ENCODE data around the gene PRUNE2. TPM values are rescaled to one million over a fixed set of nuclear protein-coding genes. Genes with fewer than 3 reads are reported as not detected.

Gene PRUNE2
- total RNA-seq, 1 donor from 2014 or later, result 8.7 TPM

GRCh38 chr9:76562511-76562911 lies 343.4 kb downstream of the PRUNE2 start:
- H3K27me3 Mint-ChIP-seq (ENCODE audit: low read depth, unreplicated experiment), result no peaks in the 10 kb centered on the region
- H3K4me3 Mint-ChIP-seq (ENCODE audit: unreplicated experiment), result no peak overlapping the region
- Histone ChIP-seq H3K79me2 (ENCODE audit: insufficient read depth, low read length) (no peaks in the 10 kb centered on the region), H3K36me3 (ENCODE audit: insufficient read depth, low read length) (no peaks in the 10 kb centered on the region), H4K20me1 (ENCODE audit: insufficient read depth, low read length) (no peaks in the 10 kb centered on the region), H3K9me3 (ENCODE audit: insufficient read depth, low read depth, low read length) (no peaks in the 10 kb centered on the region), H3K4me2 (ENCODE audit: low read length) (no peak overlapping the region), H3K4me1 (ENCODE audit: insufficient read depth, low read length) (peaks cover 19% of the 10 kb centered on the region), H3K4me3 (ENCODE audit: insufficient read depth, low read depth, low read length) (no peak overlapping the region), H2AFZ (ENCODE audit: low read depth, low read length) (no peak overlapping the region), H3K27ac (ENCODE audit: low read depth, low read length) (no peak overlapping the region), H3K27me3 (ENCODE audit: insufficient read depth, low read length) (no peaks in the 10 kb centered on the region), H3K9ac (ENCODE audit: low read length) (no peak overlapping the region)
- peak overlapping the region; percentile 35 for H3K27ac Mint-ChIP-seq (ENCODE audit: unreplicated experiment)
- H3K4me1 Mint-ChIP-seq (ENCODE audit: low read depth, unreplicated experiment), result peaks cover 35% of the 10 kb centered on the region
- TF ChIP-seq, protein P1, sequence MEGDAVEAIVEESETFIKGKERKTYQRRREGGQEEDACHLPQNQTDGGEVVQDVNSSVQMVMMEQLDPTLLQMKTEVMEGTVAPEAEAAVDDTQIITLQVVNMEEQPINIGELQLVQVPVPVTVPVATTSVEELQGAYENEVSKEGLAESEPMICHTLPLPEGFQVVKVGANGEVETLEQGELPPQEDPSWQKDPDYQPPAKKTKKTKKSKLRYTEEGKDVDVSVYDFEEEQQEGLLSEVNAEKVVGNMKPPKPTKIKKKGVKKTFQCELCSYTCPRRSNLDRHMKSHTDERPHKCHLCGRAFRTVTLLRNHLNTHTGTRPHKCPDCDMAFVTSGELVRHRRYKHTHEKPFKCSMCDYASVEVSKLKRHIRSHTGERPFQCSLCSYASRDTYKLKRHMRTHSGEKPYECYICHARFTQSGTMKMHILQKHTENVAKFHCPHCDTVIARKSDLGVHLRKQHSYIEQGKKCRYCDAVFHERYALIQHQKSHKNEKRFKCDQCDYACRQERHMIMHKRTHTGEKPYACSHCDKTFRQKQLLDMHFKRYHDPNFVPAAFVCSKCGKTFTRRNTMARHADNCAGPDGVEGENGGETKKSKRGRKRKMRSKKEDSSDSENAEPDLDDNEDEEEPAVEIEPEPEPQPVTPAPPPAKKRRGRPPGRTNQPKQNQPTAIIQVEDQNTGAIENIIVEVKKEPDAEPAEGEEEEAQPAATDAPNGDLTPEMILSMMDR (IDR thresholded peaks at IDR 0.05; ENCODE audit: insufficient read depth, low read depth, low read length), result no peak
- no peak for TF ChIP-seq EZH2 (IDR thresholded peaks at IDR 0.05; ENCODE audit: insufficient read depth, low read length)
- peak; percentile 78 for DNase-seq (ENCODE audit: low read depth)
- peak; percentile 55 for FAIRE-seq
- no peaks in the 10 kb centered on the region for H3K36me3 Mint-ChIP-seq (ENCODE audit: low read depth, unreplicated experiment)
- H3K9me3 Mint-ChIP-seq (ENCODE audit: unreplicated experiment), result no peaks in the 10 kb centered on the region

GRCh38 chr9:76561900-76562299 lies 344.0 kb downstream of the PRUNE2 start:
- Histone ChIP-seq H4K20me1 (ENCODE audit: insufficient read depth, low read length) (no peaks in the 10 kb centered on the region), H3K4me2 (ENCODE audit: low read length) (no peak overlapping the region), H3K9me3 (ENCODE audit: insufficient read depth, low read depth, low read length) (no peaks in the 10 kb centered on the region), H3K27ac (ENCODE audit: low read depth, low read length) (no peak overlapping the region), H3K9ac (ENCODE audit: low read length) (no peak overlapping the region), H2AFZ (ENCODE audit: low read depth, low read length) (no peak overlapping the region), H3K4me3 (ENCODE audit: insufficient read depth, low read depth, low read length) (no peak overlapping the region), H3K27me3 (ENCODE audit: insufficient read depth, low read length) (no peaks in the 10 kb centered on the region), H3K4me1 (ENCODE audit: insufficient read depth, low read length) (peaks cover 22% of the 10 kb centered on the region), H3K36me3 (ENCODE audit: insufficient read depth, low read length) (no peaks in the 10 kb centered on the region), H3K79me2 (ENCODE audit: insufficient read depth, low read length) (no peaks in the 10 kb centered on the region)
- peak overlapping the region; percentile 3 for H3K27ac Mint-ChIP-seq (ENCODE audit: unreplicated experiment)
- TF ChIP-seq, protein P1 (IDR thresholded peaks at IDR 0.05; ENCODE audit: insufficient read depth, low read depth, low read length), result no peak
- no peak for TF ChIP-seq EZH2 (IDR thresholded peaks at IDR 0.05; ENCODE audit: insufficient read depth, low read length)
- peaks cover 38% of the 10 kb centered on the region for H3K4me1 Mint-ChIP-seq (ENCODE audit: low read depth, unreplicated experiment)
- H3K27me3 Mint-ChIP-seq (ENCODE audit: low read depth, unreplicated experiment), result no peaks in the 10 kb centered on the region
- H3K36me3 Mint-ChIP-seq (ENCODE audit: low read depth, unreplicated experiment), result no peaks in the 10 kb centered on the region
- DNase-seq (ENCODE audit: low read depth) (no peak), FAIRE-seq (no peak)
- H3K4me3 Mint-ChIP-seq (ENCODE audit: unreplicated experiment), result no peak overlapping the region
- no peaks in the 10 kb centered on the region for H3K9me3 Mint-ChIP-seq (ENCODE audit: unreplicated experiment)

Other genes starting within 250 kb of the PRUNE2 start
- gene PCA3, start 141.7 kb downstream of the PRUNE2 start, total RNA-seq, result not detected in 2 replicates
- gene FOXB2, start 113.5 kb upstream of the PRUNE2 start, total RNA-seq, result not detected in 2 replicates